HEK293 (cell line): ENCODE results near the gene MAPRE3.

Source experiments
- CTCF ChIA-PET: fragments of 350-600 bp; formaldehyde crosslinking; extraction: SDS; loops from one replicate; lab custom pipeline; 2021; ENCODE audit warnings: antibody characterized with exemption; lab: Yijun Ruan, JAX
- POLR2A ChIA-PET: fragments of 300-600 bp; formaldehyde crosslinking; extraction: SDS; loops from one replicate; lab custom pipeline; 2020; ENCODE audit warnings: antibody characterized with exemption, inconsistent platforms; lab: Yijun Ruan, JAX
- H3K27ac ChIP-seq: fragments of 200-500 bp; sonication (Bioruptor generic); 2 replicates; pipeline ENCODE4 v1.5.1; 2014; ENCODE audit warnings: low read depth, low read length, control low read depth, inconsistent platforms; ENCODE audit errors: extremely low read depth
- H3K36me3 ChIP-seq, 2 experiments: fragments of 200-500 bp in 1 of 2; sonication (Bioruptor generic) in 1 of 2; 1 replicate in 1 of 2; 2 replicates in 1 of 2; pipeline ENCODE4 v1.5.1; 2014 to 2017; ENCODE audit warnings: inconsistent platforms in 2 of 2, low read length in 2 of 2; ENCODE audit not compliant: control insufficient read depth in 2 of 2, insufficient read depth in 1 of 2
- H3K4me1 ChIP-seq: fragments of 200-500 bp; sonication (Bioruptor generic); 2 replicates; pipeline ENCODE4 v1.5.1; 2014; ENCODE audit warnings: mild to moderate bottlenecking, low read length, inconsistent platforms; ENCODE audit not compliant: control insufficient read depth, insufficient read depth
- H3K4me3 ChIP-seq: 2 replicates; pipeline ENCODE4 v1.5.1; 2011; ENCODE audit warnings: low read depth, mild to moderate bottlenecking, control low read depth, low read length, moderate library complexity
- H3K9me3 ChIP-seq: fragments of 200-500 bp; sonication (Bioruptor generic); 2 replicates; pipeline ENCODE4 v1.5.1; 2014; ENCODE audit warnings: low read depth, low read length, inconsistent platforms; ENCODE audit not compliant: control insufficient read depth, insufficient read depth
- OVOL3 ChIP-seq: fragments of 450-650 bp; formaldehyde crosslinking; IDR thresholded peaks from 2 replicates; pipeline ENCODE4 v1.5.1; 2016; ENCODE audit warnings: missing biosample characterization, missing genetic modification characterization
- PRDM1 ChIP-seq: fragments of 450-650 bp; formaldehyde crosslinking; IDR thresholded peaks from 2 replicates; pipeline ENCODE4; 2016; ENCODE audit warnings: missing biosample characterization, missing genetic modification characterization
- TRIM28 ChIP-seq: IDR thresholded peaks from 2 replicates; pipeline ENCODE4 v1.6.1; 2011; ENCODE audit warnings: low read length, control low read depth, borderline replicate concordance
- ZNF140 ChIP-seq: fragments of 450-650 bp; formaldehyde crosslinking; IDR thresholded peaks from 2 replicates; pipeline ENCODE4 v1.5.1; 2016; ENCODE audit warnings: missing biosample characterization, missing genetic modification characterization
- ZNF157 ChIP-seq: fragments of 450-650 bp; formaldehyde crosslinking; IDR thresholded peaks from 2 replicates; pipeline ENCODE4 v1.5.1; 2016; ENCODE audit warnings: missing biosample characterization, missing genetic modification characterization
- ZNF221 ChIP-seq: fragments of 450-650 bp; formaldehyde crosslinking; IDR thresholded peaks from 2 replicates; pipeline ENCODE4 v1.5.1; 2017; ENCODE audit warnings: missing biosample characterization, missing genetic modification characterization, borderline replicate concordance
- ZNF37A ChIP-seq: fragments of 450-650 bp; IDR thresholded peaks from 2 replicates; pipeline ENCODE4 v1.5.1; 2018; ENCODE audit warnings: missing biosample characterization, missing genetic modification characterization
- ZNF571 ChIP-seq: fragments of 450-650 bp; formaldehyde crosslinking; IDR thresholded peaks from 2 replicates; pipeline ENCODE4 v1.5.0; 2017; ENCODE audit warnings: missing biosample characterization, missing genetic modification characterization
- ZNF654 ChIP-seq: fragments of 450-650 bp; formaldehyde crosslinking; IDR thresholded peaks from 2 replicates; pipeline ENCODE4 v1.5.1; 2016; ENCODE audit warnings: low read depth, missing biosample characterization, missing genetic modification characterization
- ZNF791 ChIP-seq: fragments of 450-650 bp; formaldehyde crosslinking; IDR thresholded peaks from 2 replicates; pipeline ENCODE4 v1.5.1; 2016; ENCODE audit warnings: missing biosample characterization, missing genetic modification characterization
- ZSCAN23 ChIP-seq: fragments of 450-650 bp; formaldehyde crosslinking; IDR thresholded peaks from 2 replicates; pipeline ENCODE4 v1.5.1; 2016; ENCODE audit warnings: missing biosample characterization, missing genetic modification characterization
- TF ChIP-seq, protein P1 (sequence below): fragments of 450-650 bp; formaldehyde crosslinking; IDR thresholded peaks from 2 replicates; pipeline ENCODE4 v1.5.1; 2017; ENCODE audit warnings: missing biosample characterization, missing genetic modification characterization
- TF ChIP-seq, protein P2 (sequence below): fragments of 450-650 bp; formaldehyde crosslinking; IDR thresholded peaks from 2 replicates; pipeline ENCODE4 v1.5.1; 2017; ENCODE audit warnings: missing biosample characterization, missing genetic modification characterization
- TF ChIP-seq, protein P3 (sequence below): fragments of 450-650 bp; formaldehyde crosslinking; IDR thresholded peaks from 2 replicates; pipeline ENCODE4 v1.5.1; 2017; ENCODE audit warnings: missing biosample characterization, missing genetic modification characterization
- TF ChIP-seq, protein P4 (sequence below): fragments of 450-650 bp; formaldehyde crosslinking; IDR thresholded peaks from 2 replicates; pipeline ENCODE4 v1.5.1; 2016; ENCODE audit warnings: missing biosample characterization, missing genetic modification characterization, low read depth
- TF ChIP-seq, protein P5 (sequence below): fragments of 450-650 bp; formaldehyde crosslinking; IDR thresholded peaks from 2 replicates; pipeline ENCODE4 v1.5.1; 2017; ENCODE audit warnings: missing biosample characterization, mild to moderate bottlenecking, missing genetic modification characterization, moderate library complexity
- TF ChIP-seq, protein P6 (sequence below): fragments of 450-650 bp; formaldehyde crosslinking; IDR thresholded peaks from 2 replicates; pipeline ENCODE4 v1.5.1; 2016; ENCODE audit warnings: missing biosample characterization, missing genetic modification characterization

Gene MAPRE3

DNA sequence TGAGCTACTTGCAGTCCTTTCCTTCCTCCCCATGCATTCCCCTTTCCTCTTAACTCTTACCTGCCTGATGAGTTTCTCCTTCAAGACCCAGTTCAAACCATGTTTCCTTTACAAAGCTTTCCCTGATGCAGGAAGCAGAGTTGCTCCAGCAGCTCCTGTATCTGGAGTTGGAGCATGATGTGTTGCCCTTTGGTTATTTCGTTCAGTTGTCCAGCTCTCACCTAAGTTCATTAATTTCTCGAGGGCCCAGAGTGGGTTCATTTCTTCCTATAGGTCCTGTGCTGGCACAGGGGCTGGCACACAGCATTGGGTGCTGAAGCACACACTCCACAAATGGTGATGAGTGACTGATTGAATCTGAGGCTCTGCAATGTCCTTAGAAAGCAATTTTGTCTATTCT lies 39.3 kb downstream of the MAPRE3 start:
- POLR2A ChIA-PET = no interaction called here
- H3K27ac ChIP-seq = no peak overlapping the region
- CTCF ChIA-PET = interaction anchor here (0.6 to 5.5 kb wide), 5 partner anchors 23 to 164 kb away, joined by 3 to 53 read pairs (median 6); no protein-coding TSS in a partner anchor

DNA sequence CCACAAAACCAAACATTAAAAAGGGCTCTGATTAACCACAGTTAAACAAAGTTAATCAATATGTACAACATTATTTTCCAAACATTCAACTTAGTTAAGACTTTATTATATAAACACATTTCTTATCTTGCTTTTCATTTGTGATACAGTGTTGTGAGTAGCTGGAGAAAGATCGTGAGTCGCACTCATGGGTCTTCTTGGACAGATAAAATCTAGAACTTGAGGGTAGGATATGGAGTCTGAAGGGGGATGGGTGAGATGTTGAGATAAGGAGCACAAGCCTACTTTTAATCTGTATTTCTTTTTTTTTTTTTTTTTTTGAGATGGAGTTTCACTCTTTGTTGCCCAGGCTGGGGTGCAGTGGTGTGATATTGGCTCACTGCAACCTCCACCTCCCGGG lies 39.7 kb downstream of the MAPRE3 start:
- H3K27ac ChIP-seq = no peak overlapping the region
- CTCF ChIA-PET = interaction anchor here (1.0 to 5.5 kb wide), 2 partner anchors 47 to 164 kb away, joined by 6 to 53 read pairs; no protein-coding TSS in a partner anchor
- POLR2A ChIA-PET = no interaction called here
- no peak overlapping the region for H3K4me3 ChIP-seq
- H3K4me1 ChIP-seq = peaks cover 3% of the 10 kb centered on the region; the same call in 1 of the 2 replicates
- no peaks in the 10 kb centered on the region for H3K36me3 ChIP-seq
- TF ChIP-seq, protein P1, sequence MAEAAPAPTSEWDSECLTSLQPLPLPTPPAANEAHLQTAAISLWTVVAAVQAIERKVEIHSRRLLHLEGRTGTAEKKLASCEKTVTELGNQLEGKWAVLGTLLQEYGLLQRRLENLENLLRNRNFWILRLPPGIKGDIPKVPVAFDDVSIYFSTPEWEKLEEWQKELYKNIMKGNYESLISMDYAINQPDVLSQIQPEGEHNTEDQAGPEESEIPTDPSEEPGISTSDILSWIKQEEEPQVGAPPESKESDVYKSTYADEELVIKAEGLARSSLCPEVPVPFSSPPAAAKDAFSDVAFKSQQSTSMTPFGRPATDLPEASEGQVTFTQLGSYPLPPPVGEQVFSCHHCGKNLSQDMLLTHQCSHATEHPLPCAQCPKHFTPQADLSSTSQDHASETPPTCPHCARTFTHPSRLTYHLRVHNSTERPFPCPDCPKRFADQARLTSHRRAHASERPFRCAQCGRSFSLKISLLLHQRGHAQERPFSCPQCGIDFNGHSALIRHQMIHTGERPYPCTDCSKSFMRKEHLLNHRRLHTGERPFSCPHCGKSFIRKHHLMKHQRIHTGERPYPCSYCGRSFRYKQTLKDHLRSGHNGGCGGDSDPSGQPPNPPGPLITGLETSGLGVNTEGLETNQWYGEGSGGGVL = no peak
- TF ChIP-seq, protein P2, sequence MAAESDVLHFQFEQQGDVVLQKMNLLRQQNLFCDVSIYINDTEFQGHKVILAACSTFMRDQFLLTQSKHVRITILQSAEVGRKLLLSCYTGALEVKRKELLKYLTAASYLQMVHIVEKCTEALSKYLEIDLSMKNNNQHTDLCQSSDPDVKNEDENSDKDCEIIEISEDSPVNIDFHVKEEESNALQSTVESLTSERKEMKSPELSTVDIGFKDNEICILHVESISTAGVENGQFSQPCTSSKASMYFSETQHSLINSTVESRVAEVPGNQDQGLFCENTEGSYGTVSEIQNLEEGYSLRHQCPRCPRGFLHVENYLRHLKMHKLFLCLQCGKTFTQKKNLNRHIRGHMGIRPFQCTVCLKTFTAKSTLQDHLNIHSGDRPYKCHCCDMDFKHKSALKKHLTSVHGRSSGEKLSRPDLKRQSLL (tag by site-specific recombination) = no peak
- TF ChIP-seq ZNF140 (no peak), ZNF571 (no peak), OVOL3 (no peak), TRIM28 (no peak), ZNF157 (no peak), ZNF791 (no peak), ZNF654 (no peak), ZNF221 (no peak)
- TF ChIP-seq, protein P3, sequence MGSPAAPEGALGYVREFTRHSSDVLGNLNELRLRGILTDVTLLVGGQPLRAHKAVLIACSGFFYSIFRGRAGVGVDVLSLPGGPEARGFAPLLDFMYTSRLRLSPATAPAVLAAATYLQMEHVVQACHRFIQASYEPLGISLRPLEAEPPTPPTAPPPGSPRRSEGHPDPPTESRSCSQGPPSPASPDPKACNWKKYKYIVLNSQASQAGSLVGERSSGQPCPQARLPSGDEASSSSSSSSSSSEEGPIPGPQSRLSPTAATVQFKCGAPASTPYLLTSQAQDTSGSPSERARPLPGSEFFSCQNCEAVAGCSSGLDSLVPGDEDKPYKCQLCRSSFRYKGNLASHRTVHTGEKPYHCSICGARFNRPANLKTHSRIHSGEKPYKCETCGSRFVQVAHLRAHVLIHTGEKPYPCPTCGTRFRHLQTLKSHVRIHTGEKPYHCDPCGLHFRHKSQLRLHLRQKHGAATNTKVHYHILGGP (tag by site-specific recombination) = no peak
- TF ChIP-seq, protein P4, sequence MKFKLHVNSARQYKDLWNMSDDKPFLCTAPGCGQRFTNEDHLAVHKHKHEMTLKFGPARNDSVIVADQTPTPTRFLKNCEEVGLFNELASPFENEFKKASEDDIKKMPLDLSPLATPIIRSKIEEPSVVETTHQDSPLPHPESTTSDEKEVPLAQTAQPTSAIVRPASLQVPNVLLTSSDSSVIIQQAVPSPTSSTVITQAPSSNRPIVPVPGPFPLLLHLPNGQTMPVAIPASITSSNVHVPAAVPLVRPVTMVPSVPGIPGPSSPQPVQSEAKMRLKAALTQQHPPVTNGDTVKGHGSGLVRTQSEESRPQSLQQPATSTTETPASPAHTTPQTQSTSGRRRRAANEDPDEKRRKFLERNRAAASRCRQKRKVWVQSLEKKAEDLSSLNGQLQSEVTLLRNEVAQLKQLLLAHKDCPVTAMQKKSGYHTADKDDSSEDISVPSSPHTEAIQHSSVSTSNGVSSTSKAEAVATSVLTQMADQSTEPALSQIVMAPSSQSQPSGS = no peak
- TF ChIP-seq, protein P5, sequence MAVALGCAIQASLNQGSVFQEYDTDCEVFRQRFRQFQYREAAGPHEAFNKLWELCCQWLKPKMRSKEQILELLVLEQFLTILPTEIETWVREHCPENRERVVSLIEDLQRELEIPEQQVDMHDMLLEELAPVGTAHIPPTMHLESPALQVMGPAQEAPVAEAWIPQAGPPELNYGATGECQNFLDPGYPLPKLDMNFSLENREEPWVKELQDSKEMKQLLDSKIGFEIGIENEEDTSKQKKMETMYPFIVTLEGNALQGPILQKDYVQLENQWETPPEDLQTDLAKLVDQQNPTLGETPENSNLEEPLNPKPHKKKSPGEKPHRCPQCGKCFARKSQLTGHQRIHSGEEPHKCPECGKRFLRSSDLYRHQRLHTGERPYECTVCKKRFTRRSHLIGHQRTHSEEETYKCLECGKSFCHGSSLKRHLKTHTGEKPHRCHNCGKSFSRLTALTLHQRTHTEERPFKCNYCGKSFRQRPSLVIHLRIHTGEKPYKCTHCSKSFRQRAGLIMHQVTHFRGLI (tag by site-specific recombination) = no peak
- no peaks in the 10 kb centered on the region for H3K9me3 ChIP-seq

More for the DNA sequence above, 39.3 kb downstream of the MAPRE3 start:
- peaks cover 3% of the 10 kb centered on the region; the same call in 1 of the 2 replicates for H3K4me1 ChIP-seq
- H3K36me3 ChIP-seq = no peaks in the 10 kb centered on the region
- TF ChIP-seq PRDM1 = peak; percentile 45; the same call in 1 of the 2 replicates
- no peak for TF ChIP-seq ZNF37A (tag by site-specific recombination)
- no peak for TF ChIP-seq ZSCAN23 (tag by site-specific recombination)
- TF ChIP-seq, protein P6, sequence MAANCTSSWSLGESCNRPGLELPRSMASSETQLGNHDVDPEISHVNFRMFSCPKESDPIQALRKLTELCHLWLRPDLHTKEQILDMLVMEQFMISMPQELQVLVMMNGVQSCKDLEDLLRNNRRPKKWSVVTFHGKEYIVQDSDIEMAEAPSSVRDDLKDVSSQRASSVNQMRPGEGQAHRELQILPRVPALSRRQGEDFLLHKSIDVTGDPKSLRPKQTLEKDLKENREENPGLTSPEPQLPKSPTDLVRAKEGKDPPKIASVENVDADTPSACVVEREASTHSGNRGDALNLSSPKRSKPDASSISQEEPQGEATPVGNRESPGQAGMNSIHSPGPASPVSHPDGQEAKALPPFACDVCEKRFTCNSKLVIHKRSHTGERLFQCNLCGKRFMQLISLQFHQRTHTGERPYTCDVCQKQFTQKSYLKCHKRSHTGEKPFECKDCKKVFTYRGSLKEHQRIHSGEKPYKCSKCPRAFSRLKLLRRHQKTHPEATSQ (tag by site-specific recombination) = no peak
- no peaks in the 10 kb centered on the region for H3K9me3 ChIP-seq
- H3K4me3 ChIP-seq = no peak overlapping the region
